ENCODE results near the gene PAAF1.

DNA sequence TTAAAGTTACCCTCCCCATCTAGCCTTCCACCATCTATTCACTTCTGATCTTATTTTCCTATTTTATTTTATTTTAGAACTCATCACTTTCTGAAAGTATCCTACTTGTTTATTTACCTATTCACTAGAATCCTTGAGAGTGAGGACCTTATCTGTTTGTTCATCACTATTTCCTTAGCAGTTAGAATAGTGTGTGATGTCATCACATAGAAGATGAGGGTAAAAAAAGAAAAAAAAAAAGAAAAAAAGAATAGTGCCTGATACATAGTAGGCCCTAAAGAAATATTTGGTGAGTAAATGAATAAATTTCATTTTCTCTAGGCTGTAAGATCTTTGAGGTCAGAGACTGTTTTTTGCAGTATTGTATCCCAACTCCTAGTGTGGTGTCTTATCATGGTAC, 36.7 kb downstream of the PAAF1 start:
- TF ChIP-seq POLR2A (IDR thresholded peaks at IDR 0.05; ENCODE audit: low read length) (no peak), GATA1 (IDR thresholded peaks at IDR 0.05; ENCODE audit: low read depth, low read length) (no peak)
